HepG2 (cell line): ENCODE measurements around the gene RAC3. TPM values are rescaled to one million over a fixed set of nuclear protein-coding genes. Genes with fewer than 3 reads are reported as not detected.
A peak's percentile ranks its signal among the peaks of the same experiment; 100 is the strongest.

Experiments used
- BHLHE40 ChIP-seq: IDR thresholded peaks from 2 replicates; pipeline ENCODE4 v1.6.1; 2011; ENCODE audit warnings: low read length, improper control_type of control experiment
- CBX1 ChIP-seq: IDR thresholded peaks from one replicate; pipeline ENCODE4 v1.6.1; 2016; ENCODE audit warnings: antibody characterized with exemption, low read depth
- CCAR2 ChIP-seq: fragments of 200-400 bp; formaldehyde crosslinking; optimal IDR thresholded peaks from 2 replicates; pipeline ENCODE3; 2018; ENCODE audit warnings: low read depth, mild to moderate bottlenecking, low read length, moderate library complexity
- CHD2 ChIP-seq: IDR thresholded peaks from 2 replicates; pipeline ENCODE4 v1.6.1; 2011; ENCODE audit warnings: low read depth, low read length, improper control_type of control experiment
- ETV6 ChIP-seq: sonication (generic); formaldehyde crosslinking; conservative IDR thresholded peaks from 2 replicates; pipeline ENCODE4 v1.4.0; 2020; ENCODE audit warnings: missing genetic modification reagents
- GZF1 ChIP-seq: sonication (generic); formaldehyde crosslinking; IDR thresholded peaks from 2 replicates; pipeline ENCODE4 v1.5.1; 2020; ENCODE audit warnings: mild to moderate bottlenecking, missing genetic modification reagents
- JUND ChIP-seq: sonication (generic); formaldehyde crosslinking; IDR thresholded peaks from 2 replicates; pipeline ENCODE4 v1.8.0; 2022; ENCODE audit warnings: mild to moderate bottlenecking, missing genetic modification reagents
- MBNL3 ChIP-seq: fragments of 250-450 bp; sonication (Bioruptor Pico); conservative IDR thresholded peaks from 2 replicates; pipeline ENCODE4 v1.8.0; 2022; ENCODE audit warnings: mild to moderate bottlenecking, inconsistent platforms
- RBFOX2 ChIP-seq: fragments of 200-400 bp; formaldehyde crosslinking; IDR thresholded peaks from 2 replicates; pipeline ENCODE4 v1.6.1; 2017; ENCODE audit warnings: low read depth, mild to moderate bottlenecking, low read length
- RNF2 ChIP-seq: fragments of 450-650 bp; conservative IDR thresholded peaks from 2 replicates; pipeline ENCODE4 v1.6.1; 2016; ENCODE audit warnings: low read depth
- SRF ChIP-seq: IDR thresholded peaks from 2 replicates; pipeline ENCODE4 v1.6.1; 2011; ENCODE audit warnings: mild to moderate bottlenecking, low read depth, low read length, moderate library complexity
- U2AF2 ChIP-seq: fragments of 200-400 bp; formaldehyde crosslinking; IDR thresholded peaks from 2 replicates; pipeline ENCODE4 v1.6.1; 2017; ENCODE audit warnings: low read depth, mild to moderate bottlenecking, low read length
- ZBTB7B ChIP-seq: sonication (generic); formaldehyde crosslinking; IDR thresholded peaks from 2 replicates; pipeline ENCODE4 v1.4.0; 2020; ENCODE audit warnings: missing genetic modification reagents
- ZFY ChIP-seq: sonication (generic); formaldehyde crosslinking; IDR thresholded peaks from 2 replicates; pipeline ENCODE4 v1.4.0; 2020; ENCODE audit warnings: missing genetic modification reagents
- ZNF180 ChIP-seq: sonication (generic); formaldehyde crosslinking; IDR thresholded peaks from 2 replicates; pipeline ENCODE4 v1.4.0; 2020; ENCODE audit warnings: low read depth, missing genetic modification reagents, borderline replicate concordance
- ZNF274 ChIP-seq: sonication (generic); formaldehyde crosslinking; IDR thresholded peaks from 2 replicates; pipeline ENCODE4 v1.5.1; 2020; ENCODE audit warnings: mild to moderate bottlenecking, missing genetic modification reagents
- ZNF451 ChIP-seq: sonication (generic); formaldehyde crosslinking; IDR thresholded peaks from 2 replicates; pipeline ENCODE4 v1.5.0; 2020; ENCODE audit warnings: mild to moderate bottlenecking, missing genetic modification reagents
- ZNF746 ChIP-seq: sonication (generic); formaldehyde crosslinking; IDR thresholded peaks from 2 replicates; pipeline ENCODE4 v1.8.0; 2022; ENCODE audit warnings: mild to moderate bottlenecking, missing genetic modification reagents
- ZNF780A ChIP-seq: sonication (generic); formaldehyde crosslinking; IDR thresholded peaks from 2 replicates; pipeline ENCODE4 v1.8.0; 2022; ENCODE audit warnings: mild to moderate bottlenecking, missing genetic modification reagents, moderate library complexity
- polyA plus RNA-seq, 8 experiments: library from polyadenylated mRNA; depleted of rRNA in 3 of 8; stranded (reverse) in 7 of 8; unstranded in 1 of 8; fragments of >200 nt; fragmentation: Illumina TruSeq in 4 of 8; extraction: Trizol in 4 of 8; gene quantifications; 2 replicates each; pipeline versions ENCODE4 v1.2.1 to v1.2.3, GENCODE V29; 2011 to 2016; ENCODE audit warnings: low read depth in 4 of 8, missing spikeins in 1 of 8, mixed read lengths in 1 of 8; ENCODE audit not compliant: insufficient read depth in 1 of 8
- total RNA-seq, 5 experiments: library from RNA; depleted of rRNA; stranded (reverse); fragments of >200 nt; fragmentation: Illumina TruSeq; extraction: Trizol; gene quantifications; 2 replicates each; pipeline ENCODE4 v1.2.3, GENCODE V29; 2016; ENCODE audit warnings: low read depth in 1 of 5
- TF ChIP-seq, protein P1 (sequence below): sonication (generic); formaldehyde crosslinking; IDR thresholded peaks from 2 replicates; pipeline ENCODE4 v1.5.0; 2020; ENCODE audit warnings: mild to moderate bottlenecking, missing genetic modification reagents
- TF ChIP-seq, protein P2 (sequence below): sonication (generic); formaldehyde crosslinking; IDR thresholded peaks from 2 replicates; pipeline ENCODE4 v1.4.0; 2020; ENCODE audit warnings: mild to moderate bottlenecking, missing genetic modification reagents
- TF ChIP-seq, protein P3 (sequence below): sonication (generic); IDR thresholded peaks from 2 replicates; pipeline ENCODE4 v1.6.1; 2016; ENCODE audit warnings: low read depth, borderline replicate concordance
- TF ChIP-seq, protein P4 (sequence below): sonication (generic); formaldehyde crosslinking; IDR thresholded peaks from 2 replicates; pipeline ENCODE4 v1.8.0; 2022; ENCODE audit warnings: missing genetic modification reagents, mild to moderate bottlenecking, moderate library complexity, borderline replicate concordance
- TF ChIP-seq, protein P5 (sequence below): sonication (generic); formaldehyde crosslinking; IDR thresholded peaks from 2 replicates; pipeline ENCODE4 v1.4.0; 2020; ENCODE audit warnings: missing genetic modification reagents, low read depth, mild to moderate bottlenecking, borderline replicate concordance
- TF ChIP-seq, protein P6 (sequence below): sonication (generic); formaldehyde crosslinking; IDR thresholded peaks from 2 replicates; pipeline ENCODE4 v1.5.1; 2020; ENCODE audit warnings: missing genetic modification reagents, mild to moderate bottlenecking, borderline replicate concordance

The RAC3 gene
- total and polyA plus RNA-seq, 2 of the 13 experiments (the other 11 are each of a cell fraction or from before 2014, with no cell fraction given), result 10.5 to 21.3 TPM

DNA sequence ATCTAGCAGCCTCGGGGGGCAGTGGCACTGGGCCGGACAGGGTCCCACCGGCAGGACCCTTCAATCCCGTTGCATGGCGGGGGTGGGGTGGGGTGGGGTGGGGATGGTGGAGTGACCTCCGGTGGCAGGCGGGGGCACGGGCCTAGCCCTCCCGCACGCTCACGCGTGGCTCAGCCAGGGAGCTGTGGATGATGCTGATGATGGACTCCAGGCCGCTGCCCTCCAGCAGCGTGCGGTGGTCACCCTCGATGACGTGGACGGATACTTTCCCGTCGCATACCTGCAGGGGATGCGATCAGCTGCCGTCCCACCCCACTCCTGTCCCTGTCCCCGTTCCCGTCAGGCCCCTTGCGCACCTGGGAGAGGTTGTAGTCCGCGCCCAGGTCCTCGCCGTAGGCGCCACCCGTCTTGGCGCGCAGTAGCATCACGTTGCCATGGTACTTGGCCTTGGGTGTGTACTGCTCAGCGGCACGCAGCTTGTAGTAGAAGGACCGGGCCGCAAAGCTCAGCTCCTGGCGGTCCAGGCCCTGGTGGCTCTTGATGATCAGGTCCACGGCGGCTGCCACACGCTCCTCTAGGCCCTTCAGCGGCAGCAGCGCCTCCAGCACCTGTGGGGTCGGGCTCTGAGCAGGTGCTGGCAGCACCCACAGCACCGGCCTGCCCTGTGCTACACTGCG lies 47.7 kb downstream of the RAC3 start (continued):
- TF ChIP-seq MBNL3 (CRISPR knock-in tag) (no peak), ZNF180 (CRISPR knock-in tag) (no peak), ZBTB7B (CRISPR knock-in tag) (no peak), U2AF2 (no peak), JUND (no peak), ZNF274 (no peak), CCAR2 (no peak), CBX1 (no peak), SRF (no peak), ZNF451 (no peak), RBFOX2 (peak; percentile 83), ZFY (peak; percentile 34; the same call in 1 of the 2 replicates), BHLHE40 (no peak), ZNF780A (no peak), ZNF746 (CRISPR knock-in tag) (no peak), ETV6 (CRISPR knock-in tag) (no peak), RNF2 (no peak), CHD2 (no peak), GZF1 (no peak)
- TF ChIP-seq, protein P1, sequence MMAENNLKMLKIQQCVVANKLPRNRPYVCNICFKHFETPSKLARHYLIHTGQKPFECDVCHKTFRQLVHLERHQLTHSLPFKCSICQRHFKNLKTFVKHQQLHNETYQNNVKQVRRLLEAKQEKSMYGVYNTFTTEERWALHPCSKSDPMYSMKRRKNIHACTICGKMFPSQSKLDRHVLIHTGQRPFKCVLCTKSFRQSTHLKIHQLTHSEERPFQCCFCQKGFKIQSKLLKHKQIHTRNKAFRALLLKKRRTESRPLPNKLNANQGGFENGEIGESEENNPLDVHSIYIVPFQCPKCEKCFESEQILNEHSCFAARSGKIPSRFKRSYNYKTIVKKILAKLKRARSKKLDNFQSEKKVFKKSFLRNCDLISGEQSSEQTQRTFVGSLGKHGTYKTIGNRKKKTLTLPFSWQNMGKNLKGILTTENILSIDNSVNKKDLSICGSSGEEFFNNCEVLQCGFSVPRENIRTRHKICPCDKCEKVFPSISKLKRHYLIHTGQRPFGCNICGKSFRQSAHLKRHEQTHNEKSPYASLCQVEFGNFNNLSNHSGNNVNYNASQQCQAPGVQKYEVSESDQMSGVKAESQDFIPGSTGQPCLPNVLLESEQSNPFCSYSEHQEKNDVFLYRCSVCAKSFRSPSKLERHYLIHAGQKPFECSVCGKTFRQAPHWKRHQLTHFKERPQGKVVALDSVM (CRISPR knock-in tag), result no peak
- TF ChIP-seq, protein P2, sequence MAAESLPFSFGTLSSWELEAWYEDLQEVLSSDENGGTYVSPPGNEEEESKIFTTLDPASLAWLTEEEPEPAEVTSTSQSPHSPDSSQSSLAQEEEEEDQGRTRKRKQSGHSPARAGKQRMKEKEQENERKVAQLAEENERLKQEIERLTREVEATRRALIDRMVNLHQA (CRISPR knock-in tag), result no peak
- TF ChIP-seq, protein P3, sequence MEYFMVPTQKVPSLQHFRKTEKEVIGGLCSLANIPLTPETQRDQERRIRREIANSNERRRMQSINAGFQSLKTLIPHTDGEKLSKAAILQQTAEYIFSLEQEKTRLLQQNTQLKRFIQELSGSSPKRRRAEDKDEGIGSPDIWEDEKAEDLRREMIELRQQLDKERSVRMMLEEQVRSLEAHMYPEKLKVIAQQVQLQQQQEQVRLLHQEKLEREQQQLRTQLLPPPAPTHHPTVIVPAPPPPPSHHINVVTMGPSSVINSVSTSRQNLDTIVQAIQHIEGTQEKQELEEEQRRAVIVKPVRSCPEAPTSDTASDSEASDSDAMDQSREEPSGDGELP, result no peak
- TF ChIP-seq, protein P4, sequence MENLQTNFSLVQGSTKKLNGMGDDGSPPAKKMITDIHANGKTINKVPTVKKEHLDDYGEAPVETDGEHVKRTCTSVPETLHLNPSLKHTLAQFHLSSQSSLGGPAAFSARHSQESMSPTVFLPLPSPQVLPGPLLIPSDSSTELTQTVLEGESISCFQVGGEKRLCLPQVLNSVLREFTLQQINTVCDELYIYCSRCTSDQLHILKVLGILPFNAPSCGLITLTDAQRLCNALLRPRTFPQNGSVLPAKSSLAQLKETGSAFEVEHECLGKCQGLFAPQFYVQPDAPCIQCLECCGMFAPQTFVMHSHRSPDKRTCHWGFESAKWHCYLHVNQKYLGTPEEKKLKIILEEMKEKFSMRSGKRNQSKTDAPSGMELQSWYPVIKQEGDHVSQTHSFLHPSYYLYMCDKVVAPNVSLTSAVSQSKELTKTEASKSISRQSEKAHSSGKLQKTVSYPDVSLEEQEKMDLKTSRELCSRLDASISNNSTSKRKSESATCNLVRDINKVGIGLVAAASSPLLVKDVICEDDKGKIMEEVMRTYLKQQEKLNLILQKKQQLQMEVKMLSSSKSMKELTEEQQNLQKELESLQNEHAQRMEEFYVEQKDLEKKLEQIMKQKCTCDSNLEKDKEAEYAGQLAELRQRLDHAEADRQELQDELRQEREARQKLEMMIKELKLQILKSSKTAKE, result no peak
- TF ChIP-seq, protein P5, sequence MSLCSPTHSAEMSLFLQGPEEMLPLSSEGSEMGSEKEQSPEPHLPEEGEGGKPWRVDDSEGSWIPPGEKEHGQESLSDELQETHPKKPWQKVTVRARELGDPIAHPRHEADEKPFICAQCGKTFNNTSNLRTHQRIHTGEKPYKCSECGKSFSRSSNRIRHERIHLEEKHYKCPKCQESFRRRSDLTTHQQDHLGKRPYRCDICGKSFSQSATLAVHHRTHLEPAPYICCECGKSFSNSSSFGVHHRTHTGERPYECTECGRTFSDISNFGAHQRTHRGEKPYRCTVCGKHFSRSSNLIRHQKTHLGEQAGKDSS, result no peak
- TF ChIP-seq, protein P6, sequence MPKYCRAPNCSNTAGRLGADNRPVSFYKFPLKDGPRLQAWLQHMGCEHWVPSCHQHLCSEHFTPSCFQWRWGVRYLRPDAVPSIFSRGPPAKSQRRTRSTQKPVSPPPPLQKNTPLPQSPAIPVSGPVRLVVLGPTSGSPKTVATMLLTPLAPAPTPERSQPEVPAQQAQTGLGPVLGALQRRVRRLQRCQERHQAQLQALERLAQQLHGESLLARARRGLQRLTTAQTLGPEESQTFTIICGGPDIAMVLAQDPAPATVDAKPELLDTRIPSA (CRISPR knock-in tag), result no peak
